Mucosa of rectum (tissue), 2 donors: ENCODE measurements around the gene CHCHD6.

ENCODE experiments used
- H3K27ac ChIP-seq, 2 donors: one replicate each; pipeline ENCODE4 v1.7.0; 2013; ENCODE audit warnings: inconsistent platforms in 2 of 2, low read depth in 2 of 2, low read length in 2 of 2
- H3K27me3 ChIP-seq, 2 donors: one replicate each; pipeline ENCODE4 v1.7.0; 2013; ENCODE audit warnings: low read length in 2 of 2; ENCODE audit not compliant: control insufficient read depth in 2 of 2, insufficient read depth in 2 of 2
- H3K36me3 ChIP-seq, 2 donors: one replicate each; pipeline ENCODE4 v1.7.0; 2013; ENCODE audit warnings: low read length in 2 of 2; ENCODE audit not compliant: control insufficient read depth in 2 of 2, insufficient read depth in 2 of 2
- H3K4me1 ChIP-seq, 2 donors: one replicate each; pipeline ENCODE4 v1.7.0; 2013; ENCODE audit warnings: low read length in 2 of 2, mild to moderate bottlenecking in 1 of 2; ENCODE audit not compliant: control insufficient read depth in 2 of 2, insufficient read depth in 2 of 2
- H3K4me3 ChIP-seq, 2 donors: one replicate each; pipeline ENCODE4 v1.7.0; 2013; ENCODE audit warnings: low read length in 2 of 2
- H3K9ac ChIP-seq, 2 donors: one replicate each; pipeline ENCODE4 v1.7.0; 2013; ENCODE audit warnings: low read length in 2 of 2, low read depth in 1 of 2, mild to moderate bottlenecking in 1 of 2
- H3K9me3 ChIP-seq, 2 donors: one replicate each; pipeline ENCODE4 v1.7.0; 2013; ENCODE audit warnings: low read length in 2 of 2; ENCODE audit not compliant: control insufficient read depth in 2 of 2
- donor health status: healthy.
- donor health status: Normal muscosa, but diverticular disease.

Gene CHCHD6

DNA sequence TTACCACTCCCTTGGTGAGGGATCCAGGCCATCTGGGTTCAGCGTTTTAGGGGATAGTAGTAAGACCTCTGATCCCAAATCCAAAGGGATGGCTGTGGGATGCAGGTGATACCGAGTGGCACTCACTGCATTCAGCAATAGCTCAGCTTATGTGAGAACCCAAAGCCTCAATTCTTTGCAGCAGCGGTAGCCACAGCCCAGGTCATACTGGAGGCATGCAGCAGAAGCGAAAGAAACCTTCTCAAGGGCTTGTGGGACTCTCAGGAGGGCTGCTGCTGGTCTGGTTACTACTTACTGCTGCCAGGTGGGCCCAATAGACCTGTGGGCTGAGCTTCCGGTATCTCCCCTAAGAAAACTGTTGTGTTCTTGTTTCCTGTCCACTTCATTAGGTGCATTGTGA lies 38.0 kb downstream of the CHCHD6 start:
- Histone ChIP-seq H3K9ac (no peak overlapping the region), H3K9me3 (no peaks in the 10 kb centered on the region), H3K27me3 (no peaks in the 10 kb centered on the region), H3K4me1 (peaks cover 0 to 12% of the 10 kb centered on the region in 2 donors), H3K36me3 (no peaks in the 10 kb centered on the region), H3K27ac (no peak overlapping the region), H3K4me3 (no peak overlapping the region)

DNA sequence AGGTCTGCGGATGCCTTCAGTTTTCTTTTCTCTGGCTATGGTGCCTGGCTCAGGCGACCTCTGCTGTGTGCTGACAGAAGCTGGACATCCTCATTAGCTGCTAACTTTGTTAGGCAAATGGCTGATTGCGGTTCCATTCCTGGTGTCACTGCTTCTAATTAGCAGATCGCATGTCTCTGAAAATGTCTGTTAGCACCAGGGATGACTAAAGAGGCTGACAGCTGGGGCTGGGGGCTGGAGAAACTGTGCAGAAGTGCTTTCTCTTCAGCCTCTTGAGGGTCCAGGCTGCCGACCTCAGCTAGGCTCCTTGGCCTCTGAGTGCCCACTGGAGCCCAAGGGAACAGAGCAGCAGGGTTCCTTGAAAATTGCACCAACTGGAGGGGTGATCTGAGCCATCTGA lies 39.3 kb downstream of the CHCHD6 start:
- Histone ChIP-seq H3K36me3 (no peaks in the 10 kb centered on the region), H3K9me3 (no peaks in the 10 kb centered on the region)

DNA sequence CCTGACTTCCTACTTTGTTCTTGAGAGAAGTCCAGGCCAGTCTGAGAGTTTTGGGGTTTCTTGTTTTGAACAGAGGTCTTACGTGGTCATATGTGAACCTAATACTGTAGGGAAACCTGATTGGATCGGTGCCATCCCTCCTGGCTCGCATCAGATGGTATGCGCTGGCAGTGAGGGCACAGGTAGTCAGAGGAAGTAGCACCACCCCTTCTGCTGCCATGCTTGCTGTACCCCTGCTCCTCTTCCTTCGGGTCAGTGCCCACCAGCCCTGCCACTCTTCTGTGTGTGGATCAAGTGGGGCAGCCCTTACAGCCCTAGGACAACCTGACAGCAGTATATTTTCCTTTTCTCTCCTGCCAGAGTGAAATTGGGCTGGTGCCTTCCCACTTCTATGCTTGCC lies 39.7 kb downstream of the CHCHD6 start:
- peaks cover 0 to 12% of the 10 kb centered on the region in 2 donors for H3K4me1 ChIP-seq
- H3K9ac ChIP-seq: no peak overlapping the region
- no peaks in the 10 kb centered on the region for H3K9me3 ChIP-seq
- H3K4me3 ChIP-seq: no peak overlapping the region
- H3K27ac ChIP-seq: no peak overlapping the region
- H3K27me3 ChIP-seq: no peaks in the 10 kb centered on the region
- H3K36me3 ChIP-seq: no peaks in the 10 kb centered on the region

More for the DNA sequence above, 39.3 kb downstream of the CHCHD6 start:
- H3K27ac ChIP-seq: no peak overlapping the region
- H3K4me3 ChIP-seq: no peak overlapping the region
- H3K4me1 ChIP-seq: peaks cover 0 to 12% of the 10 kb centered on the region in 2 donors
- no peaks in the 10 kb centered on the region for H3K27me3 ChIP-seq
- no peak overlapping the region for H3K9ac ChIP-seq

DNA sequence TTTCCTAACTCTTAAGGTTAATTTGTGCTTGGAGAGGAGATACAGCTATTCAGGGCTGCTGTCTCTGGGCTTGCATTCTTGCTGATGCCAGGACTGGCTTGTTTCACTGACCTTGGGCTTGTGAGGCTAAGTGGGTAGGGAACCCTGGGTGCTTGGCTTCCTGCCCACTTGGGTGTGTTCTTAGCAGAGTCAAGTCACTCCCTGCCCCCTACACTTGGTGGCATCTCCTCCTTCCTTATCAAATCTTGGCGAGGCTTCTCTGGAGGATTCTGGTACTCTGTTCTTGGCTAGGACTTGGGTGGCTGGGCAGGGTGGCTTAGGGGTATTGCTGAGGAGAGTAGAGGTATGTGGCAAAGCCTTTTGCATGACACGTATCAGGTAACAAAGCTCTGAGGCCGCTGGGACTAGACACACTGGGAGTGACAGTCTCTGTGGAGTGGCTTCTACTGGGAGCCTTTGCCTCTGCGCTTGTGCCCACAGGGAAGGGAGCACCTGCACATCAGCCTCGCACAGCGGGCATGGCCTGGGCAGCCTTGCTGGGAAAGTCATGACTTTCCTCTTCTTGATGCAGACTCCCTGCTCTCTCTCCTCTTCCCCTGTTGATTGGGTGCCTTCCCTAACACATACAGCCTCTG lies 41.8 kb downstream of the CHCHD6 start:
- Histone ChIP-seq H3K36me3 (no peaks in the 10 kb centered on the region), H3K4me3 (no peak overlapping the region), H3K4me1 (peaks cover 0 to 12% of the 10 kb centered on the region in 2 donors), H3K9ac (no peak overlapping the region), H3K27me3 (no peaks in the 10 kb centered on the region), H3K9me3 (no peaks in the 10 kb centered on the region), H3K27ac (no peak overlapping the region)

DNA sequence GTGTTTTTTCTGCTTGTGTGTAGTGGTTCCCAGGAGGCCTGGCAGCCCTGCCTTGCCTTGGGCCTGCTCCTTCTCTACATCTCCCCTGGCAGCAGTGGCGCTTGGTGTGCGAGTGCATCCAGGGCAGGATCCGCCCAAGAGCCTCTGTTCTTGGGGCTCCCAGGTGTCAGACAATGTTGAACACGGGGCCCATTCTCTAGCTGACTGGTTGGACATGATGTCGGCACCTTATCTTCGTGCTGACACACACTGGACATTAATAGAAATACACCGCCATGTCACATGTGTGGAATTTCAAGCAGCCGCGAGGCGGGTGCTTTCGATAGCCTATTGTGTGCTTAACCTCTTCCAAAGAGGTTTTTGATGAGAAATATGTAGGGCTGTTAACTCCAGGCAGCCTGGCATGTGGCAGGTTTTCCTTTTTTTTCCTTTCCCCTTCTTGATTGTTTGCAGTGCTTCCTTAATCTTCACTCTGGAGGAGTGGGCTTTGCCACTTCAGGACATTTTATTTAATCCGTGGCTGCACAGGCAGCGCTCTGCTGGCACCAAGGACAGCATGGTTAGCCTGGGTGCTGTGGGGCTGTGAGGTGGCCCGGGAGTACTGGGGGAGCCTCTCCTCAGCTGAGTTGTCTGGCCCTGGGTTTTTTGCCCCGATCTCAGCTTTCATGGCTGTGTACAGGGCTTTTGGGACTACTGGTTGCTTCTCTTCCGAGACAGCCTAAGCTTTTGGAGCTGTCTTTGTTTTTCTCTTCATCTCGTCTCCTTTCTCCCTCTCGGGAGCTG lies 42.5 kb downstream of the CHCHD6 start:
- Histone ChIP-seq H3K4me3 (no peak overlapping the region), H3K9me3 (no peaks in the 10 kb centered on the region), H3K9ac (no peak overlapping the region), H3K27ac (no peak overlapping the region), H3K36me3 (no peaks in the 10 kb centered on the region), H3K27me3 (no peaks in the 10 kb centered on the region), H3K4me1 (peaks cover 0 to 12% of the 10 kb centered on the region in 2 donors)

DNA sequence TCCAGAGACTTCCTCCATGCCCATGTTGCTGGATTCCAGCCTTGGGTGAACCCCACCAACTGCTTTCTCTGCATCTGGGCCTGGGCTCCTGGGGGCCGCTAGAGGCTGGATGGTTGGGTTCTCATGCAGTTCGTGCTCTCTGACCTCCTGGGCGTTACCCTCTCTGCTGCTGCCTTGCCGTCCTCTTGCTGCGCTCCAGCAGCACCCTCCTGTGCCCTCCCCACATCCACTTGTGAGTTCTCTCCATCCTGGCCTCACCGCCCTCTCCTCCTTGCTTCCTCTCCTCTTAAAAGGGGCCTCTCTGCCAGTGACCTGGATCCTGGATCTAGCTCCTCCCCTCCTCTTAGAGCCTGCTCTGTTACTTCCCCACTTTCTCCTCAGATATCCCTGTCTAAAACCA lies 43.7 kb downstream of the CHCHD6 start:
- peaks cover 0 to 12% of the 10 kb centered on the region in 2 donors for H3K4me1 ChIP-seq
- H3K27ac ChIP-seq: no peak overlapping the region
- no peaks in the 10 kb centered on the region for H3K9me3 ChIP-seq

DNA sequence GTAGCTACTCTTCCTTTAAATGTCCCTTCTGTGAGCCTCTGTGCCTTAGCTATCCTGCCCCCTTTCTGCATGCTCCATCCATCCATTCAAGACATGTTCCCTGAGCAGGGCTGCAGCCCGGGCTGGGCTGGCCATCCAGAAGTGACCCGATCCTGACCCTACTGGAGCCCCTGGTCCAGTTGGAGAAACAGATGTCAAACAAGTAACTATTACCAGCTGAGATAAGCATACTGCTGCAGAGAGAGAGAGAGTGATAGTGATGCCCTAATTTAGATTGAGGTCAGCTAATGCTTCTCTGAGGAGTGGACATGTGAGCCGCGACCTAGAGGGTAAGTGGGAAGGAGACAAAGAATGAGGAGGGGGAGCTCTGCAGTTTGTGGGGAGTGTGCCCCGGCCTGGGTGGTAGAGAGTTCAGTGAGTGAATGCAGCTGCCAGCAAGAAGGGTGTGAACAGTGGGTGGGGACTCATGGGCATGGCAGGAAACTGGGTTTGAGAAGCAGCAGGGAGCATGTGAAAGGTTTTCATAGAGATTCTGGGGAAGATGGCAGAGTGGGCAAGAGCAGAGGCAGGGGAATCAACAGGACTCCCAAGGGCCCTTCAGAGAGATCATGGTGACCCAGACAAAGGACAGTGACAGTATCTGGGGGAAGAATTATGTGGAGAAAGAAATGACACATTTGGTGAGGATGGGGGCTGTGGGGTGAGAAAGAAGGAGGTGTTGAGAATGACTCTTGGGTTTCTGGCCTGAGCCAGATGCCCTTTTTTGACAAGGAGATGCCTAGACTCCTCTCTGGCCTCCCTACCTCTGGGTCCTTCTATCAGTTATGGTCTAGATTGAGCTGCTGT lies 44.9 kb downstream of the CHCHD6 start:
- Histone ChIP-seq H3K27ac (no peak overlapping the region), H3K9ac (no peak overlapping the region), H3K9me3 (no peaks in the 10 kb centered on the region), H3K36me3 (no peaks in the 10 kb centered on the region), H3K4me3 (no peak overlapping the region), H3K27me3 (no peaks in the 10 kb centered on the region), H3K4me1 (peaks cover 3 to 19% of the 10 kb centered on the region in 2 donors)

More for the DNA sequence above, 43.7 kb downstream of the CHCHD6 start:
- Histone ChIP-seq H3K36me3 (no peaks in the 10 kb centered on the region), H3K9ac (no peak overlapping the region), H3K4me3 (no peak overlapping the region), H3K27me3 (no peaks in the 10 kb centered on the region)

DNA sequence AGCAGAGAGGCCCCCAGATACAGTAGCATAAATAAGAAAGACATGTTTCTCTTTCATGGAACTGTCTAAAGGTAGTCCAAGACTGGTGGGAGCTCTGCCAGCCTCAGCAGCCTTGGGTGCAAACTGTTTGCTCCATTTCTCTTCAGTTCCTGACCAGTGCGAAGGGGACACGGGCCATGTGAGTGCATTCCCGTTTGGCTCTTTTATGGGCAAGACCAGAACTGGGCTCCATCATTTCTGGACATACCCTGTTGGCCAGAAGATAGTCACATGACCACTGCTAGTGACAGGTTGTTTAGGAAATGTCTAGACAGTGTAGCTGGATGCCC lies 45.5 kb downstream of the CHCHD6 start:
- Histone ChIP-seq H3K9me3 (no peaks in the 10 kb centered on the region), H3K4me1 (peaks cover 3 to 19% of the 10 kb centered on the region in 2 donors), H3K36me3 (no peaks in the 10 kb centered on the region), H3K27me3 (no peaks in the 10 kb centered on the region), H3K9ac (no peak overlapping the region), H3K27ac (no peak overlapping the region), H3K4me3 (no peak overlapping the region)

DNA sequence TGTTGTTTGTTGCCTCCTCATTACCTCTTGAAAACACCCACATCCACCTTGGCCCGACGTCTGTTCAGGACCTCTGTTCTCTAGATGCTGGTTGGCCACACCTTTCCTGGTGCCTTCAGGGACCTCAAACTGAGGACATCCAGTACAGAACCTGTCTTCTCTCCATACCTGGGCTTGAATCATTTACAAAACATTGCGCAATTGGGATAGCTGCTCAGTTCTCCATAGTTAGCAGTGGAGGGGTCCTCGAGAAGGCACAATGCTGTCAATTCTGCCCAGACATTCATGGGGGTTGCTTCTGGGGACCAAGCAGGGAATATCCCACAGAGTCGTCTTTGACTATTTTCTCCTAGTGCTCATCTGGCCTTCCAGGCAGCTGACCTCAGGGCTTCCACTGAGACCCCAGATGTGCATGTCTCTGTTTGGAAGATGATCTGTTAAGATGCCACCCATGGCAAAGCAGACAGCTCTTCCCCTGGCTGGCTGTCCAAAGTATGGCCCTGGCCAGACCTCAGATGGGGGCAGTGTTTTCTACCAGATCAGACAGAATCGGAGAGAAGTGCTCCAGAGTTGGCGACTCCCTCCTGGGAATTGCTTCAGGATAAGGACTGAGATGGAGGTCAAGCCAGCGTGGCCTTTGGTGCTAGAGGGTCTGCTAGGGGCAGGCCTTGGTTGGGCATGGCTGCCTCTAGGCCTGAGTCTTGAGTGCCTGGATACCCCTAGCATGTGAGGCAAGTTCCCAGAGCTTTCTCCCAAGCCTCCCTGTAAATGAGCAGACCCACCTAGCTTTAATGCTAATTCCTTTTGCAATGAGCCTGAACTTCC lies 46.1 kb downstream of the CHCHD6 start:
- H3K4me1 ChIP-seq: peaks cover 3 to 19% of the 10 kb centered on the region in 2 donors

More for the DNA sequence above, 46.1 kb downstream of the CHCHD6 start:
- Histone ChIP-seq H3K9ac (no peak overlapping the region), H3K27ac (no peak overlapping the region), H3K9me3 (no peaks in the 10 kb centered on the region), H3K4me3 (no peak overlapping the region), H3K27me3 (no peaks in the 10 kb centered on the region), H3K36me3 (no peaks in the 10 kb centered on the region)
